ENCODE results near the gene ARHGAP26. TPM values are rescaled to one million over a fixed set of nuclear protein-coding genes. Genes with fewer than 3 reads are reported as not detected.

Gene ARHGAP26
- total RNA-seq, 1 donor from 2014 or later: 20.0 TPM

DNA sequence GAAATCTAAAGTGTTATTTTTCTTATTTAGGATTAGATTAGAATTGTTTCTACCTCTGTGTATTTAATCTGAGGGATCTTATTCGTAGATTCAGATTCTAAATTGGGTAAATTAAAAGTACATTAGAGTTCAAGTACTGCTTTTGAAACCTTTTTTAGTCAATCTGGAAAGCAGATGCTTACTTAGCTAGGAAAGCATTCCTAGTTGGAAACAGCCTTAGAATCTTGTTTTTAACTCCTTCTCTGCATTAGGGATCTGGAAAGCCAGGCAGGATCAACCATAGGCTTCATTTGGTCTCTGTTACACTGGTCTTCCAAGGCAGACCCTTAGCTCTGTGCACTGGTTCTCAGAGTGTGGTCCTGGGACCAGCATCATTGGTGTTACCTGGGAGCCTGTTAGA lies 385.9 kb downstream of the ARHGAP26 start:
- intact Hi-C loops (cut with micrococcal nuclease): no loop called here
- DNase-seq (ENCODE audit: low spot score): no peak
- Mint-ChIP-seq H3K27me3 (ENCODE audit: insufficient read depth) (no peaks in the 10 kb centered on the region), H3K4me1 (ENCODE audit: low read depth) (peaks cover 14% of the 10 kb centered on the region), H3K36me3 (ENCODE audit: low read depth) (peaks cover 8% of the 10 kb centered on the region), H3K4me3 (no peak overlapping the region), H3K27ac (no peak overlapping the region), H3K9me3 (no peaks in the 10 kb centered on the region)

GRCh38 chr5:143156572-143156971 lies 386.4 kb downstream of the ARHGAP26 start:
- no peak overlapping the region for H3K27ac Mint-ChIP-seq
- H3K4me3 Mint-ChIP-seq: no peak overlapping the region
- intact Hi-C loops (cut with micrococcal nuclease): no loop called here
- no peaks in the 10 kb centered on the region for H3K27me3 Mint-ChIP-seq (ENCODE audit: insufficient read depth)
- peaks cover 14% of the 10 kb centered on the region for H3K4me1 Mint-ChIP-seq (ENCODE audit: low read depth)
- H3K36me3 Mint-ChIP-seq (ENCODE audit: low read depth): peaks cover 5% of the 10 kb centered on the region
- no peaks in the 10 kb centered on the region for H3K9me3 Mint-ChIP-seq
- no peak for DNase-seq (ENCODE audit: low spot score)

DNA sequence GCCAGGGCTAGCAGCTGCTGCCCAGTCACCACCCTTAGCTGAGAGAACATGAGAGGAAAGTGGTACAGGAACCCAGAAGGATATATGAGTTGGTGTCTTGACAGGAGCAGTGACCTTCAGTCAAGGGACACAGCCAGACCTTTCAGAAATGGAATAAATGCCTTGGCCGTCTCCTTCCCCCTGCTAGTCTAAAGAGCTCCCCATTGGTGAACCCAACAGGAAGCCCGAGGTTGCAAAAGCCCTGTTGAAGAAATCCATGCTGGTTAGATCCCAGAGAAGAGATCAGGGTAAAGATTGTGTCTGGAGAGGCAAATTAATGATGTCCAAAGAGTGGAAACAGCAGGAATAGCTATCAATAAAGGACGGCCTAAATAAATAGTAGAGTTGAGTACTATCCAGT lies 388.9 kb downstream of the ARHGAP26 start:
- Mint-ChIP-seq H3K27me3 (ENCODE audit: insufficient read depth) (no peaks in the 10 kb centered on the region), H3K27ac (no peak overlapping the region), H3K4me3 (no peak overlapping the region), H3K9me3 (no peaks in the 10 kb centered on the region), H3K4me1 (ENCODE audit: low read depth) (no peaks in the 10 kb centered on the region), H3K36me3 (ENCODE audit: low read depth) (peaks cover 8% of the 10 kb centered on the region)
- DNase-seq (ENCODE audit: low spot score): no peak
- intact Hi-C loops (cut with micrococcal nuclease): no loop called here

DNA sequence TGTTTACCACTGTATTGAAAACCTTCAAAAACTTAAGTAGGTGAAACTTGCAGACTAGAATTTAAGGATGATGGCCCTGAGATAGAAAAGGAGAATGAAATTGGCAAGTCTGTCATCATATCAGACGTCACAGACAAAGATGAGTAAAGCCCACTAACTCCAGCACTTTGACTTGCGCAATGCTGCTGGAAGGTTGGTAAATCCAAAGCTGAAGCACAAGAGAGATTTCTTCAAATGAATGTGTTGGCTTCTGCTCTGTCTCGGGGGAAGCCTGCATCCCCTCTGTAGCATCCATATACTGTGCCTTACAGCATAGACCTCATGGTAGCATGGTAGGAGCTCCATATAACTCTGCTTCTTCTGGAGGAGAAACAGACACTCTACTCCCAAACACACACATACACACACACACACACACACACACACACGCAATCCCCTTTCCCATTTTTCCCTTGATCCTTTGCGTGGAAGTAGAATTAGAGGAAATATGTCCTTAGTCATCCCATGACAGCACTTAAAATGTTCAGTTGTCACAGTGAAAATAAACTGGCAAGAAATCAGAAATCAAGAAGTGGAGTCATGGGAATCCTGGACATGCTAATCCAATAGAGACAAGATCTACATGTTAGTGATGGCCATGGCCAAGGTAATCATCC lies 391.8 kb downstream of the ARHGAP26 start:
- Mint-ChIP-seq H3K4me1 (ENCODE audit: low read depth) (no peaks in the 10 kb centered on the region), H3K36me3 (ENCODE audit: low read depth) (peaks cover 8% of the 10 kb centered on the region), H3K27ac (no peak overlapping the region), H3K27me3 (ENCODE audit: insufficient read depth) (no peaks in the 10 kb centered on the region), H3K9me3 (no peaks in the 10 kb centered on the region), H3K4me3 (no peak overlapping the region)
- intact Hi-C loops (cut with micrococcal nuclease): no loop called here
- no peak for DNase-seq (ENCODE audit: low spot score)

DNA sequence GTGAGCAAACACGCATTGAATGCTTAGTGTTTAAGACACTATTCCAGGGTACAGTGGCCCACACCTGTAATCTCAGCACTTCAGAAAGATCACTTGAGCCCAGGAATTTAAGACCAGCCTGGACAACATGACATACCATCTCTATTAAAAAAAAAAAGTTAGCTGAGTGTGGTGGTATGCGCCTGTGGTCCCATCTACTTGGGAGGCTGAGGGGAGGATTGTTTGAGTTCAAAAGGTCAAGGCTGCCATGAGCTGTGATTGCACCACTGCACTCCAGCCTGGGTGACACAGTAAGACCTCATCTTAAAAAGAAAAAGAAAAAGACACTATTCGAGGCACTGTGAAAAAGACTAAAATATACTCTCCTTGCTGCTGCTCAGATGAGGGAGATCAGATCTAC lies 392.6 kb downstream of the ARHGAP26 start:
- intact Hi-C loops (cut with micrococcal nuclease): no loop called here

DNA sequence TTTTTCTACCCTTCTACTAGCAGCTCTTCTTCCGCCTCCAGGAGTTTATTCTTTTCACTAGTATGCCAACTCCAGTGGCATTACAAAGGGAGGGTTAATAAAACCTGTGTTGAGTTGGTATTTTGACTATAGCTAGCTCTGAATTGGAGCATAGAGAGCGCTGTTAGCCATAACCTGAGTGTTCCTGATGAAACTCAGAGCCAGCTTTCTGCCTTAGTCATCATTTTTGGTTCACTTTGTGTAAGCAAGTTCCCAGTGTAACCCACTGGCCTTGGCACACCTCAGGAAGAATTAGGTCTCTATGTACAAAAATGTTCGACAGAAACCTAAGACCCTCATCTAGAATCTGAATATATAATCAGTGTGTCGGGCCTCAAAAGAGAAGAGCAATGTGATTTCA lies 394.4 kb downstream of the ARHGAP26 start:
- H3K4me1 Mint-ChIP-seq (ENCODE audit: low read depth): no peaks in the 10 kb centered on the region
- intact Hi-C loops (cut with micrococcal nuclease): no loop called here
- H3K4me3 Mint-ChIP-seq: no peak overlapping the region

More for the DNA sequence above, 392.6 kb downstream of the ARHGAP26 start:
- Mint-ChIP-seq H3K4me1 (ENCODE audit: low read depth) (no peaks in the 10 kb centered on the region), H3K4me3 (no peak overlapping the region), H3K36me3 (ENCODE audit: low read depth) (peaks cover 8% of the 10 kb centered on the region), H3K9me3 (no peaks in the 10 kb centered on the region), H3K27me3 (ENCODE audit: insufficient read depth) (no peaks in the 10 kb centered on the region), H3K27ac (no peak overlapping the region)
- no peak for DNase-seq (ENCODE audit: low spot score)

GRCh38 chr5:143165049-143165880 lies 395.1 kb downstream of the ARHGAP26 start:
- peaks cover 9% of the 10 kb centered on the region for H3K36me3 Mint-ChIP-seq (ENCODE audit: low read depth)
- no peaks in the 10 kb centered on the region for H3K4me1 Mint-ChIP-seq (ENCODE audit: low read depth)
- H3K9me3 Mint-ChIP-seq: no peaks in the 10 kb centered on the region
- H3K27ac Mint-ChIP-seq: no peak overlapping the region
- intact Hi-C loops (cut with micrococcal nuclease): no loop called here
- H3K4me3 Mint-ChIP-seq: no peak overlapping the region
- no peaks in the 10 kb centered on the region for H3K27me3 Mint-ChIP-seq (ENCODE audit: insufficient read depth)
- no peak for DNase-seq (ENCODE audit: low spot score)

More for the DNA sequence above, 394.4 kb downstream of the ARHGAP26 start:
- DNase-seq (ENCODE audit: low spot score): no peak
- Mint-ChIP-seq H3K36me3 (ENCODE audit: low read depth) (peaks cover 9% of the 10 kb centered on the region), H3K9me3 (no peaks in the 10 kb centered on the region), H3K27me3 (ENCODE audit: insufficient read depth) (no peaks in the 10 kb centered on the region), H3K27ac (no peak overlapping the region)

GRCh38 chr5:143166090-143166489 lies 395.9 kb downstream of the ARHGAP26 start:
- no peak overlapping the region for H3K4me3 Mint-ChIP-seq
- no peaks in the 10 kb centered on the region for H3K9me3 Mint-ChIP-seq
- no peaks in the 10 kb centered on the region for H3K27me3 Mint-ChIP-seq (ENCODE audit: insufficient read depth)
- no peak for DNase-seq (ENCODE audit: low spot score)
- H3K27ac Mint-ChIP-seq: no peak overlapping the region
- intact Hi-C loops (cut with micrococcal nuclease): no loop called here
- H3K4me1 Mint-ChIP-seq (ENCODE audit: low read depth): no peaks in the 10 kb centered on the region
- peaks cover 9% of the 10 kb centered on the region for H3K36me3 Mint-ChIP-seq (ENCODE audit: low read depth)

- Mint-ChIP-seq H3K27me3 (ENCODE audit: insufficient read depth) (no peaks in the 10 kb centered on the region), H3K36me3 (ENCODE audit: low read depth) (peaks cover 7% of the 10 kb centered on the region), H3K4me3 (no peak overlapping the region), H3K9me3 (no peaks in the 10 kb centered on the region), H3K4me1 (ENCODE audit: low read depth) (no peaks in the 10 kb centered on the region), H3K27ac (no peak overlapping the region)
- no peak for DNase-seq (ENCODE audit: low spot score)
- intact Hi-C loops (cut with micrococcal nuclease): no loop called here
Observed at GRCh38 chr5:143166661-143167420, 396.7 kb downstream of the ARHGAP26 start.

- H3K27ac Mint-ChIP-seq: no peak overlapping the region
- H3K27me3 Mint-ChIP-seq (ENCODE audit: insufficient read depth): no peaks in the 10 kb centered on the region
- no peaks in the 10 kb centered on the region for H3K9me3 Mint-ChIP-seq
- no peak overlapping the region for H3K4me3 Mint-ChIP-seq
- intact Hi-C loops (cut with micrococcal nuclease): no loop called here
- H3K36me3 Mint-ChIP-seq (ENCODE audit: low read depth): peaks cover 1% of the 10 kb centered on the region
- no peak for DNase-seq (ENCODE audit: low spot score)
- no peaks in the 10 kb centered on the region for H3K4me1 Mint-ChIP-seq (ENCODE audit: low read depth)
Observed at GRCh38 chr5:143168171-143168741, 398.1 kb downstream of the ARHGAP26 start.

- Mint-ChIP-seq H3K27ac (no peak overlapping the region), H3K36me3 (ENCODE audit: low read depth) (peaks cover 1% of the 10 kb centered on the region), H3K4me3 (no peak overlapping the region), H3K27me3 (ENCODE audit: insufficient read depth) (no peaks in the 10 kb centered on the region), H3K4me1 (ENCODE audit: low read depth) (peaks cover 8% of the 10 kb centered on the region), H3K9me3 (no peaks in the 10 kb centered on the region)
- no peak for DNase-seq (ENCODE audit: low spot score)
- intact Hi-C loops (cut with micrococcal nuclease): no loop called here
Observed at GRCh38 chr5:143168921-143169810, 399.0 kb downstream of the ARHGAP26 start.

- Mint-ChIP-seq H3K9me3 (no peaks in the 10 kb centered on the region), H3K4me1 (ENCODE audit: low read depth) (peaks cover 18% of the 10 kb centered on the region), H3K36me3 (ENCODE audit: low read depth) (peaks cover 1% of the 10 kb centered on the region), H3K27ac (no peak overlapping the region), H3K27me3 (ENCODE audit: insufficient read depth) (no peaks in the 10 kb centered on the region), H3K4me3 (no peak overlapping the region)
- no peak for DNase-seq (ENCODE audit: low spot score)
- intact Hi-C loops (cut with micrococcal nuclease): no loop called here
Observed at GRCh38 chr5:143170104-143170503, 399.9 kb downstream of the ARHGAP26 start.

Data from activated T-helper 1 cell treated with anti-CD3 and anti-CD28 coated beads, Interleukin-12 subunit alpha, Interleukin-12 subunit beta, Interleukin-2, Interleukin-4 antibody, amounts not matched to agents 30 ng/mL and 10 ng/mL and 1 ng/mL, durations not matched to agents 14 hours and 24 hours and 36 hours (primary cell).